ENCODE results near the gene PSMB10.

GRCh38 chr16:67885545-67885944, 51.1 kb downstream of the PSMB10 start:
- TF ChIP-seq, protein P1, sequence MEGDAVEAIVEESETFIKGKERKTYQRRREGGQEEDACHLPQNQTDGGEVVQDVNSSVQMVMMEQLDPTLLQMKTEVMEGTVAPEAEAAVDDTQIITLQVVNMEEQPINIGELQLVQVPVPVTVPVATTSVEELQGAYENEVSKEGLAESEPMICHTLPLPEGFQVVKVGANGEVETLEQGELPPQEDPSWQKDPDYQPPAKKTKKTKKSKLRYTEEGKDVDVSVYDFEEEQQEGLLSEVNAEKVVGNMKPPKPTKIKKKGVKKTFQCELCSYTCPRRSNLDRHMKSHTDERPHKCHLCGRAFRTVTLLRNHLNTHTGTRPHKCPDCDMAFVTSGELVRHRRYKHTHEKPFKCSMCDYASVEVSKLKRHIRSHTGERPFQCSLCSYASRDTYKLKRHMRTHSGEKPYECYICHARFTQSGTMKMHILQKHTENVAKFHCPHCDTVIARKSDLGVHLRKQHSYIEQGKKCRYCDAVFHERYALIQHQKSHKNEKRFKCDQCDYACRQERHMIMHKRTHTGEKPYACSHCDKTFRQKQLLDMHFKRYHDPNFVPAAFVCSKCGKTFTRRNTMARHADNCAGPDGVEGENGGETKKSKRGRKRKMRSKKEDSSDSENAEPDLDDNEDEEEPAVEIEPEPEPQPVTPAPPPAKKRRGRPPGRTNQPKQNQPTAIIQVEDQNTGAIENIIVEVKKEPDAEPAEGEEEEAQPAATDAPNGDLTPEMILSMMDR (conservative IDR thresholded peaks at IDR 0.05), result no peak
- TF ChIP-seq EZH2 (IDR thresholded peaks at IDR 0.05; ENCODE audit: low read depth), result no peak

All from PC-9 (cell line).